Loucy (cell line): ENCODE results near the gene SLC7A8.

Experiments used
- H2AFZ ChIP-seq: fragments of 200-600 bp; sonication (generic); 2 replicates; pipeline ENCODE4 v1.6.0; 2016; ENCODE audit warnings: antibody characterized with exemption, mild to moderate bottlenecking, low read length, moderate library complexity
- H3F3A ChIP-seq: fragments of 200-600 bp; 2 replicates; pipeline ENCODE4 v1.6.0; 2016; ENCODE audit warnings: antibody characterized with exemption, low read depth, mild to moderate bottlenecking
- H3K27me3 ChIP-seq: fragments of 200-600 bp; sonication (generic); 2 replicates; pipeline ENCODE4 v1.6.1; 2014; ENCODE audit warnings: low read length, mild to moderate bottlenecking; ENCODE audit not compliant: insufficient read depth, poor library complexity, severe bottlenecking
- H3K36me3 ChIP-seq: fragments of 200-600 bp; sonication (generic); 2 replicates; pipeline ENCODE4 v1.6.1; 2016; ENCODE audit warnings: low read length; ENCODE audit not compliant: insufficient read depth
- H3K4me1 ChIP-seq: fragments of 200-600 bp; sonication (generic); 2 replicates; pipeline ENCODE4 v1.5.1; 2014; ENCODE audit warnings: low read length, mild to moderate bottlenecking; ENCODE audit not compliant: insufficient read depth, poor library complexity, severe bottlenecking
- H3K4me2 ChIP-seq: fragments of 200-600 bp; sonication (generic); 2 replicates; pipeline ENCODE4 v1.6.0; 2014; ENCODE audit warnings: antibody characterized with exemption, low read length, low read depth, mild to moderate bottlenecking; ENCODE audit not compliant: poor library complexity, severe bottlenecking
- H3K4me3 ChIP-seq: fragments of 200-600 bp; sonication (generic); 2 replicates; pipeline ENCODE4 v1.5.1; 2014; ENCODE audit warnings: low read length, mild to moderate bottlenecking, mixed read lengths; ENCODE audit not compliant: poor library complexity, severe bottlenecking
- H3K79me2 ChIP-seq: fragments of 200-600 bp; sonication (generic); 2 replicates; pipeline ENCODE4 v1.6.1; 2014; ENCODE audit warnings: low read length; ENCODE audit not compliant: insufficient read depth
- H3K9ac ChIP-seq: fragments of 200-600 bp; sonication (generic); 2 replicates; pipeline ENCODE4 v1.6.0; 2014; ENCODE audit warnings: mild to moderate bottlenecking, low read depth, low read length, moderate library complexity; ENCODE audit not compliant: poor library complexity, severe bottlenecking
- H3K9me2 ChIP-seq: fragments of 200-600 bp; sonication (generic); replicated peaks from 2 replicates; pipeline ENCODE4 v1.6.1; 2016; ENCODE audit warnings: low read depth, low read length, mixed read lengths
- H3K9me3 ChIP-seq: fragments of 200-600 bp; sonication (generic); 2 replicates; pipeline ENCODE4 v1.6.1; 2014; ENCODE audit warnings: mild to moderate bottlenecking, antibody characterized with exemption, low read length, low read depth; ENCODE audit not compliant: insufficient read depth
- H4K20me1 ChIP-seq: fragments of 200-600 bp; sonication (generic); 2 replicates; pipeline ENCODE4 v1.6.0; 2014; ENCODE audit warnings: antibody characterized with exemption, low read length, mild to moderate bottlenecking; ENCODE audit not compliant: insufficient read depth, poor library complexity, severe bottlenecking
- EZH2phosphoT487 ChIP-seq: fragments of 200-600 bp; IDR thresholded peaks from 2 replicates; pipeline ENCODE4 v1.6.1; 2018; ENCODE audit warnings: antibody characterized with exemption, mild to moderate bottlenecking, moderate library complexity, borderline replicate concordance
- TF ChIP-seq, protein P1 (sequence below): fragments of 200-600 bp; sonication (generic); conservative IDR thresholded peaks from 2 replicates; pipeline ENCODE4 v1.5.1; 2014; ENCODE audit warnings: mild to moderate bottlenecking, antibody characterized with exemption, low read length

Gene SLC7A8

GRCh38 chr14:23101986-23102625, 81.4 kb downstream of the SLC7A8 start:
- Histone ChIP-seq H3K36me3 (no peaks in the 10 kb centered on the region; the same call in 1 of the 2 replicates), H3K4me3 (no peak overlapping the region), H3K4me2 (no peak overlapping the region), H3K9me3 (no peaks in the 10 kb centered on the region), H4K20me1 (peaks cover 10% of the 10 kb centered on the region), H3K9me2 (no peaks in the 10 kb centered on the region), H2AFZ (no peak overlapping the region), H3F3A (no peaks in the 10 kb centered on the region), H3K4me1 (peaks cover 12% of the 10 kb centered on the region), H3K79me2 (peaks cover 19% of the 10 kb centered on the region), H3K27me3 (no peaks in the 10 kb centered on the region), H3K9ac (no peak overlapping the region)
- TF ChIP-seq, protein P1, sequence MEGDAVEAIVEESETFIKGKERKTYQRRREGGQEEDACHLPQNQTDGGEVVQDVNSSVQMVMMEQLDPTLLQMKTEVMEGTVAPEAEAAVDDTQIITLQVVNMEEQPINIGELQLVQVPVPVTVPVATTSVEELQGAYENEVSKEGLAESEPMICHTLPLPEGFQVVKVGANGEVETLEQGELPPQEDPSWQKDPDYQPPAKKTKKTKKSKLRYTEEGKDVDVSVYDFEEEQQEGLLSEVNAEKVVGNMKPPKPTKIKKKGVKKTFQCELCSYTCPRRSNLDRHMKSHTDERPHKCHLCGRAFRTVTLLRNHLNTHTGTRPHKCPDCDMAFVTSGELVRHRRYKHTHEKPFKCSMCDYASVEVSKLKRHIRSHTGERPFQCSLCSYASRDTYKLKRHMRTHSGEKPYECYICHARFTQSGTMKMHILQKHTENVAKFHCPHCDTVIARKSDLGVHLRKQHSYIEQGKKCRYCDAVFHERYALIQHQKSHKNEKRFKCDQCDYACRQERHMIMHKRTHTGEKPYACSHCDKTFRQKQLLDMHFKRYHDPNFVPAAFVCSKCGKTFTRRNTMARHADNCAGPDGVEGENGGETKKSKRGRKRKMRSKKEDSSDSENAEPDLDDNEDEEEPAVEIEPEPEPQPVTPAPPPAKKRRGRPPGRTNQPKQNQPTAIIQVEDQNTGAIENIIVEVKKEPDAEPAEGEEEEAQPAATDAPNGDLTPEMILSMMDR, result no peak
- no peak for TF ChIP-seq EZH2phosphoT487

DNA sequence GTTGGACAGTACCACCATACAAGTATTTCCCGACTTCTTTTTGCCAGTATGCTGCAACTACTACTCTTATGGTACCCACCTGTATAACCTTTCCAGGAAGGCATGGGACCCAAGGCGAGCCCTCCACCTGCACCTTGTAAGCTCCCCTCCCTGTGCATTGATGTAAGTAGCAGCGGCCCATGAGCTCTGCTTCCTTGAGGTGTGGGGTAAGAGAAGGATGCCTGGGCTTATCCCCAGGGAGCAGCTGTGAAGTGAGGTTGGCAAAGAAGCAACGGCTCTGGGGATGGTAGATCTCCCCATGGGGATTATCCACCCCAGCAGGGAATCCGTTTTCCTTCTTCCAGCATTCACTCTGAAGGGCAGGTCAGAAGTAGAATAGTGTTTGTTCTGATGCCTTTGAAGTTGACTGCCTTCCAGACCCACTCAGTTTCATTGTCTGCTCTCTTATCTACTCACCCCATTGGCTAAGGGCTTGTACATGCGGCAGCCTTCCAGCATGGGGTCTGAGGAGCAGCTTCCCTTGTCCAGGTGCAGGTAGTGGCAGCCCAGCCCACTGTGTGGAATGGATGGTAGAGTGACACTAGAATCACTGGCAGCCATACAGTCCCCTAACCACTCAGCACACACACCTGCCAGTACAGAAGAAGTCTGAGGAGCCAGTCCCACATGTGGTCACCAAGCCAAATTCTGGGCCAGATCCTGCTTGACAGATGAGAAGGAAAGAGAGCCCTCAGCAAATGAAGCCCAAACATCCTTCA, 82.1 kb downstream of the SLC7A8 start:
- Histone ChIP-seq H4K20me1 (peaks cover 10% of the 10 kb centered on the region), H3K4me1 (peaks cover 19% of the 10 kb centered on the region)
- no peak for TF ChIP-seq EZH2phosphoT487
- TF ChIP-seq, protein P1, result no peak

GRCh38 chr14:23099212-23099861, 84.1 kb downstream of the SLC7A8 start:
- Histone ChIP-seq H4K20me1 (peaks cover 14% of the 10 kb centered on the region), H3K9ac (no peak overlapping the region), H3K79me2 (peaks cover 39% of the 10 kb centered on the region), H3F3A (no peaks in the 10 kb centered on the region), H3K36me3 (no peaks in the 10 kb centered on the region; the same call in 1 of the 2 replicates), H3K4me3 (no peak overlapping the region), H3K9me3 (no peaks in the 10 kb centered on the region), H3K4me1 (peaks cover 19% of the 10 kb centered on the region), H2AFZ (no peak overlapping the region), H3K9me2 (no peaks in the 10 kb centered on the region), H3K4me2 (no peak overlapping the region), H3K27me3 (no peaks in the 10 kb centered on the region)
- no peak for TF ChIP-seq EZH2phosphoT487
- TF ChIP-seq, protein P1, result no peak

More for the DNA sequence above, 82.1 kb downstream of the SLC7A8 start:
- Histone ChIP-seq H3K4me2 (no peak overlapping the region), H3K9me2 (no peaks in the 10 kb centered on the region), H3F3A (no peaks in the 10 kb centered on the region), H3K4me3 (no peak overlapping the region), H3K79me2 (peaks cover 26% of the 10 kb centered on the region), H3K36me3 (no peaks in the 10 kb centered on the region; the same call in 1 of the 2 replicates), H3K9ac (no peak overlapping the region), H3K27me3 (no peaks in the 10 kb centered on the region), H2AFZ (no peak overlapping the region), H3K9me3 (no peaks in the 10 kb centered on the region)
